K562 (cell line): Measurements from ENCODE around the gene RPUSD1. TPM values are rescaled to one million over a fixed set of nuclear protein-coding genes. Genes with fewer than 3 reads are reported as not detected.
A peak's percentile ranks its signal among the peaks of the same experiment; 100 is the strongest.

ENCODE experiments used
- ATAC-seq: fragments of 200-7000 bp; cut with Tn5 transposase; 3 replicates; pipeline ENCODE4 v1.9.1; 2020; ENCODE audit warnings: moderate library complexity
- BruUV-seq: library from RNA; stranded (reverse); fragments of 400-500 nt; replicated peaks from 2 replicates; lab custom pipeline; 2021; lab: Mats Ljungman, UMichigan
- CTCF ChIA-PET: fragments of 300-600 bp; formaldehyde crosslinking; extraction: SDS; loops from one replicate; lab custom pipeline; 2021; ENCODE audit warnings: low intra/inter-chr PET ratio; lab: Yijun Ruan, JAX
- POLR2A ChIA-PET: fragments of 300-600, 350-650 bp; sonication (Branson Sonifier 250); formaldehyde crosslinking; extraction: SDS; loops from one replicate; lab custom pipeline; 2021; ENCODE audit warnings: antibody characterized with exemption, inconsistent platforms; lab: Yijun Ruan, JAX
- DNase-seq, 4 experiments: peaks; one replicate each; pipeline versions ENCODE4 v3.0.0 to v3.0.0-alpha.2; 2011 to 2018; ENCODE audit warnings: low spot score in 3 of 4, mixed read lengths in 3 of 4; ENCODE audit errors: extremely low read depth in 1 of 4
- FAIRE-seq: peaks from 2 replicates; lab custom pipeline; 2011; peaks lifted over from hg19 to GRCh38; lab: Jason Lieb, UNC
- H2AFZ ChIP-seq: 2 replicates; pipeline ENCODE4 v1.6.0; 2011; ENCODE audit warnings: low read depth, low read length, control low read depth, inconsistent platforms
- H3K27ac ChIP-seq: fragments of 200-600 bp; 3 replicates; pipeline ENCODE4 v1.8.0; 2011; ENCODE audit warnings: low read depth, mild to moderate bottlenecking, control low read depth, inconsistent platforms, low read length, moderate library complexity, mixed read lengths; ENCODE audit errors: extremely low read depth
- H3K27me3 ChIP-seq, 2 experiments: fragments of 300-600 bp in 1 of 2; 2 replicates in 1 of 2; 3 replicates in 1 of 2; pipeline versions ENCODE4 v1.6.0 to v1.8.0; 2011; ENCODE audit warnings: inconsistent platforms in 2 of 2, low read length in 2 of 2, mild to moderate bottlenecking in 1 of 2, mixed read lengths in 1 of 2, moderate library complexity in 1 of 2; ENCODE audit not compliant: control insufficient read depth in 2 of 2, insufficient read depth in 2 of 2
- H3K36me3 ChIP-seq: fragments of 300-600 bp; 3 replicates; pipeline ENCODE4 v1.8.0; 2011; ENCODE audit warnings: mild to moderate bottlenecking, low read length, inconsistent platforms; ENCODE audit not compliant: control insufficient read depth, insufficient read depth
- H3K4me1 ChIP-seq, 2 experiments: fragments of 200-600 bp in 1 of 2; replicated peaks in 1 of 2; 2 replicates in 1 of 2; 3 replicates in 1 of 2; pipeline versions ENCODE4 v1.5.1 to v1.8.0; 2011; ENCODE audit warnings: inconsistent platforms in 2 of 2, low read length in 2 of 2, mild to moderate bottlenecking in 1 of 2, mixed read lengths in 1 of 2, moderate library complexity in 1 of 2; ENCODE audit not compliant: control insufficient read depth in 2 of 2, insufficient read depth in 2 of 2
- H3K4me2 ChIP-seq: 2 replicates; pipeline ENCODE4 v1.6.1; 2011; ENCODE audit warnings: low read length, control low read depth, inconsistent platforms, mixed read lengths; ENCODE audit not compliant: insufficient read depth
- H3K4me3 ChIP-seq: fragments of 200-600 bp; sonication (generic), shearing (Covaris generic); 2 replicates; pipeline ENCODE4 v1.5.1; 2016; ENCODE audit warnings: control low read depth, inconsistent platforms
- H3K79me2 ChIP-seq: fragments of 200-600 bp; 3 replicates; pipeline ENCODE4 v1.8.0; 2011; ENCODE audit warnings: low read length, inconsistent platforms; ENCODE audit not compliant: control insufficient read depth, insufficient read depth
- H3K9ac ChIP-seq, 2 experiments: 2 replicates each; pipeline versions ENCODE4 v1.6.0 to v1.6.1; 2011; ENCODE audit warnings: low read depth in 2 of 2, low read length in 2 of 2, control low read depth in 1 of 2, inconsistent platforms in 1 of 2, mild to moderate bottlenecking in 1 of 2, mixed read lengths in 1 of 2; ENCODE audit not compliant: insufficient read depth in 1 of 2
- H3K9me1 ChIP-seq: one replicate; pipeline ENCODE4 v1.6.0; 2011; ENCODE audit warnings: inconsistent platforms, mild to moderate bottlenecking, low read length, moderate library complexity; ENCODE audit not compliant: control insufficient read depth, insufficient read depth
- H3K9me3 ChIP-seq: replicated peaks from 2 replicates; pipeline ENCODE4 v1.5.1; 2011; ENCODE audit warnings: low read depth, low read length, inconsistent platforms; ENCODE audit not compliant: control insufficient read depth, insufficient read depth
- H4K20me1 ChIP-seq: replicated peaks from 2 replicates; pipeline ENCODE4 v1.6.1; 2011; ENCODE audit warnings: low read length, inconsistent platforms, mixed read lengths; ENCODE audit not compliant: control insufficient read depth, insufficient read depth
- DLX4 ChIP-seq: fragments of 250-450 bp; sonication (Bioruptor Pico); IDR thresholded peaks from 2 replicates; pipeline ENCODE4 v1.6.1; 2021; ENCODE audit warnings: mild to moderate bottlenecking
- HMGN3 ChIP-seq: IDR thresholded peaks from 2 replicates; pipeline ENCODE4 v1.6.1; 2011; ENCODE audit warnings: borderline replicate concordance, low read depth, mild to moderate bottlenecking, mixed read lengths, low read length; ENCODE audit not compliant: insufficient read length; ENCODE audit errors: extremely low read depth
- HNRNPUL1 ChIP-seq: fragments of 200-400 bp; formaldehyde crosslinking; IDR thresholded peaks from 2 replicates; pipeline ENCODE4 v1.6.1; 2017; ENCODE audit warnings: low read length
- IRF1 ChIP-seq: sonication (generic); formaldehyde crosslinking; IDR thresholded peaks from 2 replicates; pipeline ENCODE4 v1.8.0; 2022; ENCODE audit warnings: missing genetic modification reagents, mild to moderate bottlenecking, borderline replicate concordance
- POLR2G ChIP-seq: fragments of 200-400 bp; formaldehyde crosslinking; IDR thresholded peaks from 2 replicates; pipeline ENCODE4 v1.6.1; 2017; ENCODE audit warnings: low read depth, mild to moderate bottlenecking, antibody characterized with exemption, low read length, moderate library complexity
- SPI1 ChIP-seq: IDR thresholded peaks from 2 replicates; pipeline ENCODE4 v1.6.1; 2011; ENCODE audit warnings: low read depth, low read length, control low read depth, borderline replicate concordance
- THRAP3 ChIP-seq: fragments of 450-650 bp; IDR thresholded peaks from 2 replicates; pipeline ENCODE4 v1.6.1; 2016; ENCODE audit warnings: mild to moderate bottlenecking, inconsistent platforms, borderline replicate concordance
- USF2 ChIP-seq: sonication (generic); formaldehyde crosslinking; IDR thresholded peaks from 2 replicates; pipeline ENCODE4 v1.5.0; 2020; ENCODE audit warnings: missing genetic modification reagents
- ZEB2 ChIP-seq: fragments of 450-650 bp; IDR thresholded peaks from 2 replicates; pipeline ENCODE4 v1.6.1; 2016
- WGBS: fragments of 100-300 bp; shearing (Covaris generic); methylation state at CpG from one replicate; pipeline ENCODE4 v1.1.6; 2016; ENCODE audit warnings: low coverage, mixed read lengths; ENCODE audit not compliant: insufficient coverage; ENCODE audit errors: missing lambda C conversion rate; 5-methylcytosine and 5-hydroxymethylcytosine counted together
- in situ Hi-C: fragments of 300-500 bp; cut with MboI; formaldehyde crosslinking; loops from 4 replicates; pipeline ENCODE4 v1.15.0; 2018; ENCODE audit warnings: inconsistent platforms, mixed read lengths
- intact Hi-C: fragments of 100-400 bp; cut with micrococcal nuclease; formaldehyde crosslinking; loops from 2 replicates; pipeline ENCODE4 v1.14.2; 2022
- polyA plus RNA-seq, 8 experiments: library from polyadenylated mRNA; depleted of rRNA in 4 of 8; stranded (reverse) in 5 of 8; unstranded in 3 of 8; fragments of >200 nt; fragmentation: Nextera tagmentation in 2 of 8; fragmentation: Illumina TruSeq in 1 of 8; extraction: Ambion mirVana in 2 of 8; extraction: Trizol in 1 of 8; gene quantifications; 2 replicates each; pipeline versions ENCODE4 v1.2.1 to v1.2.3, GENCODE V29; 2011 to 2014; ENCODE audit warnings: inconsistent platforms in 1 of 8, missing spikeins in 1 of 8
- total RNA-seq, 7 experiments: library from RNA; depleted of rRNA in 6 of 7; stranded (reverse); fragments of >200 nt in 6 of 7; fragmentation: Illumina TruSeq in 2 of 7; extraction: Trizol in 2 of 7; gene quantifications; 2 replicates each; pipeline versions ENCODE4 v1.2.1 to v1.2.3, GENCODE V29; 2011 to 2021; ENCODE audit warnings: low replicate concordance in 1 of 7
- TF ChIP-seq, protein P1 (sequence below): fragments of 250-450 bp; sonication (Bioruptor Pico); IDR thresholded peaks from 2 replicates; pipeline ENCODE4 v1.4.0; 2020; ENCODE audit warnings: mild to moderate bottlenecking, moderate library complexity

Gene RPUSD1
- total and polyA plus RNA-seq, 9 of the 15 experiments (the other 6 are each of a cell fraction or from before 2014, with no cell fraction given), result 0.45 to 56.6 (median 12.0) TPM

DNA sequence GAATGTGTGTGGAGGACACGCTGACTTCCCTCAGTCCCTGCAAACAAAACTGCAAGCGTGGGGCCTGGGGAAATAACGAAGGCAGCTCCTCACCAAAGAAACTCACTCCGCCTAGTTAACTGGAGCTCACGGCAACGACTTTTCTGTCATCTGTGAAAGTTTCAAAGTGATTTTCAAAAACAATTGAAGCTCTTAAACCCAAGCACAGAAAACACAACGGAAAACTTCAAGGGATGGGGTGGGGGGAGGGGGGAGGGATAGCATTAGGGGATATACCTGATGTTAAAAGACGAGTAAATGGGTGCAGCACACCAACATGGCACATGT, 15.5 kb upstream of the RPUSD1 start (continued):
- TF ChIP-seq DLX4 (CRISPR knock-in tag), result no peak
- no peak for TF ChIP-seq USF2
- TF ChIP-seq SPI1, result no peak
- TF ChIP-seq, protein P1, sequence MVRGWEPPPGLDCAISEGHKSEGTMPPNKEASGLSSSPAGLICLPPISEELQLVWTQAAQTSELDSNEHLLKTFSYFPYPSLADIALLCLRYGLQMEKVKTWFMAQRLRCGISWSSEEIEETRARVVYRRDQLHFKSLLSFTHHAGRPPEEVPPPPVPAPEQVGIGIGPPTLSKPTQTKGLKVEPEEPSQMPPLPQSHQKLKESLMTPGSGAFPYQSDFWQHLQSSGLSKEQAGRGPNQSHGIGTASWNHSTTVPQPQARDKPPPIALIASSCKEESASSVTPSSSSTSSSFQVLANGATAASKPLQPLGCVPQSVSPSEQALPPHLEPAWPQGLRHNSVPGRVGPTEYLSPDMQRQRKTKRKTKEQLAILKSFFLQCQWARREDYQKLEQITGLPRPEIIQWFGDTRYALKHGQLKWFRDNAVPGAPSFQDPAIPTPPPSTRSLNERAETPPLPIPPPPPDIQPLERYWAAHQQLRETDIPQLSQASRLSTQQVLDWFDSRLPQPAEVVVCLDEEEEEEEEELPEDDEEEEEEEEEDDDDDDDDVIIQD (CRISPR knock-in tag), result no peak
- TF ChIP-seq, all 486 proteins: peak for 0

- H3K9me3 ChIP-seq, result no peaks in the 10 kb centered on the region
Measured at GRCh38 chr16:802914-803753, 15.0 kb upstream of the RPUSD1 start.

More at GRCh38 chr16:802914-803753, 15.0 kb upstream of the RPUSD1 start:
- Histone ChIP-seq H4K20me1 (peaks cover 11% of the 10 kb centered on the region), H3K4me2 (no peak overlapping the region), H3K4me1 (peaks cover 0 to 87% of the 10 kb centered on the region in 2 experiments; a peak in 2 of 5 replicates), H3K36me3 (no peaks in the 10 kb centered on the region; the same call in 2 of the 3 replicates), H3K4me3 (no peak overlapping the region), H3K9ac (peak overlapping the region in 1 of 2 experiments; percentile 69; a peak in 2 of 4 replicates), H3K27ac (no peak overlapping the region), H3K27me3 (no peaks in the 10 kb centered on the region), H3K79me2 (peaks cover 6% of the 10 kb centered on the region; the same call in 2 of the 3 replicates), H3K9me1 (no peaks in the 10 kb centered on the region), H2AFZ (no peak overlapping the region)
- ATAC-seq, result no peak
- in situ Hi-C loops, result no loop called here
- ChIA-PET CTCF (no interaction called here), POLR2A (interaction anchor here (0.6 to 1.0 kb wide), 3 partner anchors 81 to 480 kb away, joined by 3 read pairs; no protein-coding TSS in a partner anchor)
- FAIRE-seq, result no peak
- peak in 1 of 4 experiments; percentile 11 for DNase-seq
- intact Hi-C loops, result no loop called here
- WGBS, result 48% methylated on average over 29 of the region's 33 CpGs
- no TSS peak for BruUV-seq
- TF ChIP-seq ZEB2 (no peak), HMGN3 (peak; percentile 14), IRF1 (CRISPR knock-in tag) (no peak), POLR2G (peak; percentile 54), THRAP3 (no peak), HNRNPUL1 (peak; percentile 60; the same call in 1 of the 2 replicates)
